ENCODE results near the gene KCTD7.
"Not testable (repeated sequence)": the region's sequence is repeated elsewhere in the genome, so short reads cannot be mapped to it uniquely, and the experiment has no call there.

KCTD7 gene

GRCh38 chr7:66628361-66629221 is at the start of gene KCTD7:
TSS of gene KCTD7 (plus strand) at chr7:66628881. CDS start at chr7:66629065, 184 bp downstream.
- DNase-seq: peak; percentile 84

GRCh38 chr7:66580380-66580779 is 48.3 kb upstream of the KCTD7 start:
- DNase-seq: not testable (repeated sequence)

GRCh38 chr7:66582816-66583489 is 45.7 kb upstream of the KCTD7 start:
- not testable (repeated sequence) for DNase-seq

GRCh38 chr7:66583490-66584110 is 45.1 kb upstream of the KCTD7 start:
- DNase-seq: no peak

GRCh38 chr7:66586181-66586580 is 42.5 kb upstream of the KCTD7 start:
- no peak for DNase-seq

- DNase-seq: not testable (repeated sequence)
Measured at GRCh38 chr7:66588226-66588625, 40.5 kb upstream of the KCTD7 start.

GRCh38 chr7:66588856-66589570 is 39.7 kb upstream of the KCTD7 start:
- DNase-seq: not testable (repeated sequence)

- not testable (repeated sequence) for DNase-seq
Measured at GRCh38 chr7:66590302-66591057, 38.2 kb upstream of the KCTD7 start.

GRCh38 chr7:66591058-66591798 is 37.5 kb upstream of the KCTD7 start:
- not testable (repeated sequence) for DNase-seq

GRCh38 chr7:66591799-66592596 is 36.7 kb upstream of the KCTD7 start:
- peak; percentile 66 for DNase-seq

- DNase-seq: not testable (repeated sequence)
Measured at GRCh38 chr7:66592597-66593146, 36.0 kb upstream of the KCTD7 start.

- not testable (repeated sequence) for DNase-seq
Measured at GRCh38 chr7:66594082-66594481, 34.6 kb upstream of the KCTD7 start.

GRCh38 chr7:66597461-66597860 is 31.2 kb upstream of the KCTD7 start:
- no peak for DNase-seq

- DNase-seq: no peak
Measured at GRCh38 chr7:66602159-66602558, 26.5 kb upstream of the KCTD7 start.

- no peak for DNase-seq
Measured at GRCh38 chr7:66604198-66604597, 24.5 kb upstream of the KCTD7 start.

- DNase-seq: not testable (repeated sequence)
Measured at GRCh38 chr7:66606540-66607291, 22.0 kb upstream of the KCTD7 start.

GRCh38 chr7:66609176-66609575 is 19.5 kb upstream of the KCTD7 start:
- peak; percentile 6 for DNase-seq

- not testable (repeated sequence) for DNase-seq
Measured at GRCh38 chr7:66614596-66614995, 14.1 kb upstream of the KCTD7 start.

GRCh38 chr7:66615699-66616098 is 13.0 kb upstream of the KCTD7 start:
- DNase-seq: no peak
